HG02588 (cell line): ENCODE results near the gene PMEPA1.

Experiments
- ATAC-seq: cut with Tn5 transposase; IDR thresholded peaks from one replicate; pipeline ENCODE4 v1.9.1; 2021; ENCODE audit warnings: mild to moderate bottlenecking, moderate library complexity; ENCODE audit not compliant: unreplicated experiment

PMEPA1 gene

GRCh38 chr20:57663681-57664451, 45.9 kb downstream of the PMEPA1 start:
- ATAC-seq, result no peak

- no peak for ATAC-seq
Observed at GRCh38 chr20:57663241-57663640, 46.6 kb downstream of the PMEPA1 start.

GRCh38 chr20:57662456-57663240, 47.2 kb downstream of the PMEPA1 start:
- no peak for ATAC-seq

- no peak for ATAC-seq
Observed at GRCh38 chr20:57661746-57662455, 47.9 kb downstream of the PMEPA1 start.

- no peak for ATAC-seq
Observed at GRCh38 chr20:57660922-57661745, 48.7 kb downstream of the PMEPA1 start.

- no peak for ATAC-seq
Observed at GRCh38 chr20:57660181-57660921, 49.5 kb downstream of the PMEPA1 start.

GRCh38 chr20:57659517-57660180, 50.2 kb downstream of the PMEPA1 start:
- ATAC-seq, result no peak

- no peak for ATAC-seq
Observed at GRCh38 chr20:57658833-57659516, 50.8 kb downstream of the PMEPA1 start.

- ATAC-seq, result no peak
Observed at GRCh38 chr20:57658447-57658832, 51.4 kb downstream of the PMEPA1 start.

GRCh38 chr20:57657535-57658446, 52.0 kb downstream of the PMEPA1 start:
- no peak for ATAC-seq

GRCh38 chr20:57656821-57657534, 52.8 kb downstream of the PMEPA1 start:
- no peak for ATAC-seq

- ATAC-seq, result no peak
Observed at GRCh38 chr20:57656252-57656820, 53.5 kb downstream of the PMEPA1 start.

GRCh38 chr20:57655809-57656155, 54.0 kb downstream of the PMEPA1 start:
- ATAC-seq, result no peak

GRCh38 chr20:57654998-57655808, 54.6 kb downstream of the PMEPA1 start:
- no peak for ATAC-seq

- no peak for ATAC-seq
Observed at GRCh38 chr20:57654363-57654997, 55.3 kb downstream of the PMEPA1 start.

- ATAC-seq, result no peak
Observed at GRCh38 chr20:57653910-57654309, 55.9 kb downstream of the PMEPA1 start.
